ENCODE measurements around the gene PEX26.

DNA sequence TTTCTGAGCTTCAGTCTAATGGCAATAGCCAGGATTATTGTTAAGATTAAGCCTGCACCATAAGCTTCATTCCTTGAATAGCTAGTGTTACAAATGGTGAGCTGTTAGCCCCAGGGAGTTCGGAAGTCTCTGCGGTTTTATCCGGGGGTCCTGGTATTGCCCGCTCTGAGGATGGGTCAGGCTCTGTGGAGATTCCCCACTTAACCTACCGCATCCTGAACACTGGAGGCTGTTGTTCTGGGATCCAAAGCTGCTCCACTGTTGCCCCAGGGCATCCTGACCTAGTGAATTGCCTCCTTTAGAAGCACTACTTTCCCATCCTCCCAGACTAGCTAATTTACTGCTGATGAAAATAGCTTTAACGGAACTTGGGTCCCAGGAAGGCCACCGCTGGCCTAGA, 14.5 kb upstream of the PEX26 start:
- TF ChIP-seq, protein P1, sequence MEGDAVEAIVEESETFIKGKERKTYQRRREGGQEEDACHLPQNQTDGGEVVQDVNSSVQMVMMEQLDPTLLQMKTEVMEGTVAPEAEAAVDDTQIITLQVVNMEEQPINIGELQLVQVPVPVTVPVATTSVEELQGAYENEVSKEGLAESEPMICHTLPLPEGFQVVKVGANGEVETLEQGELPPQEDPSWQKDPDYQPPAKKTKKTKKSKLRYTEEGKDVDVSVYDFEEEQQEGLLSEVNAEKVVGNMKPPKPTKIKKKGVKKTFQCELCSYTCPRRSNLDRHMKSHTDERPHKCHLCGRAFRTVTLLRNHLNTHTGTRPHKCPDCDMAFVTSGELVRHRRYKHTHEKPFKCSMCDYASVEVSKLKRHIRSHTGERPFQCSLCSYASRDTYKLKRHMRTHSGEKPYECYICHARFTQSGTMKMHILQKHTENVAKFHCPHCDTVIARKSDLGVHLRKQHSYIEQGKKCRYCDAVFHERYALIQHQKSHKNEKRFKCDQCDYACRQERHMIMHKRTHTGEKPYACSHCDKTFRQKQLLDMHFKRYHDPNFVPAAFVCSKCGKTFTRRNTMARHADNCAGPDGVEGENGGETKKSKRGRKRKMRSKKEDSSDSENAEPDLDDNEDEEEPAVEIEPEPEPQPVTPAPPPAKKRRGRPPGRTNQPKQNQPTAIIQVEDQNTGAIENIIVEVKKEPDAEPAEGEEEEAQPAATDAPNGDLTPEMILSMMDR (IDR thresholded peaks at IDR 0.05), result no peak
- no peak for TF ChIP-seq POLR2A (IDR thresholded peaks at IDR 0.05)

Data from lower leg skin (tissue), 3 donors.